ENCODE results near the gene FKBP11.

DNA sequence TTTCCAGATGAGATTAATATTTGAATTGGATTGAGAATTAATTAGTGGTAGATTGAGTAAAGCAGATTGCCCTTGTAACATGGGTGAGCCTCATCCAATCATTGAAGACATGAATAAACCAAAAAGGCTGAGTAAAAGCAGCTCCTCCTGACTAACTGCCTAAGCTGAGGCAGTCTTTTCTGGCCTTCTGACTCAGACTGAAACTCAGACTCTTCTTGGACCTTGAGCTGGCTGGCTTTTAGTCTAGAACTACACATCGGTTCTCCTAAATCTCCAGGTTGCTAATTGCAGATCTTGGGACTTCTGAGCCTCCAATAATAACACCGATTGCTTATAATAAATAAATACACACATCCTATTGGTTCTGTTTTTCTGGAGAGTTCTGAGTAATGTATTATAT is 24.0 kb downstream of the FKBP11 start:
- TF ChIP-seq FOXP2 (optimal IDR thresholded peaks at IDR 0.05; ENCODE audit: control extremely low read depth, extremely low read length, insufficient read depth): no peak
- no peak for TF ChIP-seq POLR2AphosphoS5 (IDR thresholded peaks at IDR 0.05; ENCODE audit: borderline replicate concordance, low read depth, low read length)
- TF ChIP-seq EZH2 (IDR thresholded peaks at IDR 0.05): no peak
